Measurements from ENCODE around the gene ADAM10.

DNA sequence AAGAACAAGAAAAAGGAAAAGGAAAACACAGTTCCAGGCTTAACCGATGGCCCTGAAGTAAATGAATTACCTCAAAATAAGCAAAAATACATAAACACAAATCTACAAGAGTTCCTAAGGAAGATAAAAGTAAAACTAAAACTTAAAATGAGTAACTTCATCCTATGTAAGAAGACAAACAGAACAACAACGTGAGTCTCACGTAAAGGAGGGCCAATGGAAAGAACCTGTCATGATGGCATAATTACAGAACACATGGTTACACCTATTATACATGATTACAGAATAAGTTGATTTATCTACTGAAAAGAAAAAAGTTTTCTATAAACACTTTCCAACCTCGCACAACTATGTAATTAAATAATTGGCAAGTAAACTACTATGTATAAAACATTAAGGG is 42.1 kb downstream of the ADAM10 start:
- TF ChIP-seq CTCF (IDR thresholded peaks at IDR 0.05) (no peak), ZFX (IDR thresholded peaks at IDR 0.05; ENCODE audit: borderline replicate concordance) (no peak)
